WTC11 (cell line): ENCODE data around the gene HMGCS1. TPM values are rescaled to one million over a fixed set of nuclear protein-coding genes. Genes with fewer than 3 reads are reported as not detected.

Source experiments
- ATAC-seq: fragments of 200-7000 bp; cut with Tn5 transposase; 2 replicates; pipeline ENCODE4 v1.10.0; 2021; ENCODE audit warnings: mild to moderate bottlenecking, moderate library complexity
- CTCF ChIA-PET: fragments of 300-600 bp; sonication (Branson Sonifier 250); formaldehyde crosslinking; loops from one replicate; lab custom pipeline; 2021; ENCODE audit warnings: antibody characterized with exemption; lab: Charles Lee
- POLR2A ChIA-PET: fragments of 350-600 bp; sonication (Branson Sonifier 250); formaldehyde crosslinking; loops from one replicate; lab custom pipeline; 2021; ENCODE audit warnings: antibody characterized with exemption; lab: Charles Lee
- DNase-seq: peaks from one replicate; pipeline ENCODE4 v3.0.0; 2021; ENCODE audit warnings: low spot score
- H3K27ac Mint-ChIP-seq: 2 replicates; pipeline ENCODE4 v1.8.0; 2021; ENCODE audit warnings: mixed read lengths
- H3K27me3 Mint-ChIP-seq: 2 replicates; pipeline ENCODE4 v1.8.0; 2021; ENCODE audit warnings: low read depth, mild to moderate bottlenecking, moderate library complexity, mixed read lengths
- H3K36me3 Mint-ChIP-seq: 2 replicates; pipeline ENCODE4 v1.8.0; 2021; ENCODE audit warnings: mixed read lengths
- H3K4me1 Mint-ChIP-seq: 2 replicates; pipeline ENCODE4 v1.8.0; 2022; ENCODE audit warnings: mixed read lengths
- H3K4me3 Mint-ChIP-seq: 2 replicates; pipeline ENCODE4 v1.8.0; 2021; ENCODE audit warnings: mild to moderate bottlenecking, moderate library complexity, mixed read lengths
- H3K9me3 Mint-ChIP-seq: 2 replicates; pipeline ENCODE4 v1.8.0; 2021; ENCODE audit warnings: mixed read lengths
- JUN ChIP-seq: sonication (generic); formaldehyde crosslinking; IDR thresholded peaks from 2 replicates; pipeline ENCODE4 v1.8.0; 2023; ENCODE audit warnings: mild to moderate bottlenecking, missing genetic modification reagents
- MXD4 ChIP-seq: fragments of 250-450 bp; sonication (Bioruptor Pico); IDR thresholded peaks from 2 replicates; pipeline ENCODE4 v1.8.0; 2021; ENCODE audit warnings: mild to moderate bottlenecking, moderate library complexity, borderline replicate concordance
- MYBL2 ChIP-seq: sonication (generic); formaldehyde crosslinking; IDR thresholded peaks from 2 replicates; pipeline ENCODE4 v1.8.1; 2023; ENCODE audit warnings: mild to moderate bottlenecking, moderate library complexity, missing genetic modification reagents
- NFE2L1 ChIP-seq: sonication (generic); formaldehyde crosslinking; IDR thresholded peaks from 2 replicates; pipeline ENCODE4 v1.8.1; 2023; ENCODE audit warnings: missing genetic modification reagents
- NR2C2 ChIP-seq: sonication (generic); formaldehyde crosslinking; IDR thresholded peaks from 2 replicates; pipeline ENCODE4 v1.8.0; 2022; ENCODE audit warnings: mild to moderate bottlenecking, missing genetic modification reagents
- NR3C1 ChIP-seq: sonication (generic); formaldehyde crosslinking; conservative IDR thresholded peaks from 2 replicates; pipeline ENCODE4 v1.8.1; 2023; ENCODE audit warnings: low read depth, mild to moderate bottlenecking, missing genetic modification reagents
- ZNF423 ChIP-seq: fragments of 250-450 bp; sonication (Bioruptor Pico); IDR thresholded peaks from 2 replicates; pipeline ENCODE4 v2.1.2; 2022; ENCODE audit warnings: mild to moderate bottlenecking, moderate library complexity
- total RNA-seq: library from RNA; stranded (reverse); gene quantifications from 3 replicates; pipeline ENCODE4 v1.2.3, GENCODE V29; 2021
- TF ChIP-seq, protein P1 (sequence below): sonication (generic); formaldehyde crosslinking; conservative IDR thresholded peaks from 2 replicates; pipeline ENCODE4 v1.8.1; 2022; ENCODE audit warnings: mild to moderate bottlenecking, missing genetic modification reagents
- TF ChIP-seq, protein P2 (sequence below): sonication (generic); formaldehyde crosslinking; IDR thresholded peaks from 2 replicates; pipeline ENCODE4 v1.8.0; 2023; ENCODE audit warnings: missing genetic modification reagents
- TF ChIP-seq, protein P3 (sequence below): sonication (generic); formaldehyde crosslinking; IDR thresholded peaks from 2 replicates; pipeline ENCODE4 v1.8.0; 2022; ENCODE audit warnings: mild to moderate bottlenecking, missing genetic modification reagents
- TF ChIP-seq, protein P4 (sequence below): sonication (generic); formaldehyde crosslinking; IDR thresholded peaks from 2 replicates; pipeline ENCODE4 v1.8.1; 2023; ENCODE audit warnings: mild to moderate bottlenecking, missing genetic modification reagents, borderline replicate concordance
- TF ChIP-seq, protein P5 (sequence below): fragments of 250-450 bp; sonication (Bioruptor Pico); IDR thresholded peaks from 2 replicates; pipeline ENCODE4 v1.8.0; 2021; ENCODE audit warnings: mild to moderate bottlenecking
- TF ChIP-seq, protein P6 (sequence below): fragments of 250-450 bp; sonication (Bioruptor Pico); IDR thresholded peaks from 2 replicates; pipeline ENCODE4 v2.1.2; 2022; ENCODE audit warnings: mild to moderate bottlenecking, moderate library complexity
- TF ChIP-seq, protein P7 (sequence below): sonication (generic); formaldehyde crosslinking; conservative IDR thresholded peaks from 2 replicates; pipeline ENCODE4 v1.8.1; 2023; ENCODE audit warnings: mild to moderate bottlenecking, low read depth, missing genetic modification reagents, moderate library complexity

Gene HMGCS1
- total RNA-seq, 1 experiment from 2014 or later: 199 TPM

DNA sequence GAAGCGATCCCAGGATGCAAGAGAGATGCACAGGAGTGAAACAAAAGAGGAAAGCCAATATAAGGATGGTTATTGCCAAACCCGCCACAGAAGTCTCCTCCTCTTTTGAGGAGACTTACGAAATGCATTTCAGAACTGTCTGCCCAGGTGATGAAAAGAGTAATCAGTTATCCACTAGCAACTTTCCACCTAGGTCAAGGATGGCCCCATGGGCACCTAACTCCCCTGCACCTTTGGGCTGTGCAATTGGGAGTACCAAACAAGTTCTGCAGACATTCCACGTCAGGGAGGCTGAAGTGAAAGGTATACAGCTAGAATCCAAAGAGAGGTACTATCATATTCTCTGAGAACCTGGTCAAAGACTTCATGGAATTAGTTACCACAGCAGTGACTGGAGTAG lies 25.7 kb downstream of the HMGCS1 start:
- ChIA-PET CTCF (no interaction called here), POLR2A (no interaction called here)
- Mint-ChIP-seq H3K4me3 (no peak overlapping the region), H3K27me3 (no peaks in the 10 kb centered on the region), H3K27ac (peak overlapping the region; percentile 58), H3K4me1 (no peaks in the 10 kb centered on the region), H3K36me3 (peaks cover 35% of the 10 kb centered on the region), H3K9me3 (no peaks in the 10 kb centered on the region)
- TF ChIP-seq JUN (CRISPR knock-in tag) (no peak), MXD4 (CRISPR knock-in tag) (no peak), NR3C1 (CRISPR knock-in tag) (no peak)
- TF ChIP-seq, protein P1, sequence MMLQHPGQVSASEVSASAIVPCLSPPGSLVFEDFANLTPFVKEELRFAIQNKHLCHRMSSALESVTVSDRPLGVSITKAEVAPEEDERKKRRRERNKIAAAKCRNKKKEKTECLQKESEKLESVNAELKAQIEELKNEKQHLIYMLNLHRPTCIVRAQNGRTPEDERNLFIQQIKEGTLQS: no peak
- TF ChIP-seq, protein P2, sequence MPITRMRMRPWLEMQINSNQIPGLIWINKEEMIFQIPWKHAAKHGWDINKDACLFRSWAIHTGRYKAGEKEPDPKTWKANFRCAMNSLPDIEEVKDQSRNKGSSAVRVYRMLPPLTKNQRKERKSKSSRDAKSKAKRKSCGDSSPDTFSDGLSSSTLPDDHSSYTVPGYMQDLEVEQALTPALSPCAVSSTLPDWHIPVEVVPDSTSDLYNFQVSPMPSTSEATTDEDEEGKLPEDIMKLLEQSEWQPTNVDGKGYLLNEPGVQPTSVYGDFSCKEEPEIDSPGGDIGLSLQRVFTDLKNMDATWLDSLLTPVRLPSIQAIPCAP: no peak
- TF ChIP-seq, protein P3, sequence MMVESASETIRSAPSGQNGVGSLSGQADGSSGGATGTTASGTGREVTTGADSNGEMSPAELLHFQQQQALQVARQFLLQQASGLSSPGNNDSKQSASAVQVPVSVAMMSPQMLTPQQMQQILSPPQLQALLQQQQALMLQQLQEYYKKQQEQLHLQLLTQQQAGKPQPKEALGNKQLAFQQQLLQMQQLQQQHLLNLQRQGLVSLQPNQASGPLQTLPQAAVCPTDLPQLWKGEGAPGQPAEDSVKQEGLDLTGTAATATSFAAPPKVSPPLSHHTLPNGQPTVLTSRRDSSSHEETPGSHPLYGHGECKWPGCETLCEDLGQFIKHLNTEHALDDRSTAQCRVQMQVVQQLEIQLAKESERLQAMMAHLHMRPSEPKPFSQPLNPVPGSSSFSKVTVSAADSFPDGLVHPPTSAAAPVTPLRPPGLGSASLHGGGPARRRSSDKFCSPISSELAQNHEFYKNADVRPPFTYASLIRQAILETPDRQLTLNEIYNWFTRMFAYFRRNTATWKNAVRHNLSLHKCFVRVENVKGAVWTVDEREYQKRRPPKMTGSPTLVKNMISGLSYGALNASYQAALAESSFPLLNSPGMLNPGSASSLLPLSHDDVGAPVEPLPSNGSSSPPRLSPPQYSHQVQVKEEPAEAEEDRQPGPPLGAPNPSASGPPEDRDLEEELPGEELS (CRISPR knock-in tag): no peak
- TF ChIP-seq, protein P4, sequence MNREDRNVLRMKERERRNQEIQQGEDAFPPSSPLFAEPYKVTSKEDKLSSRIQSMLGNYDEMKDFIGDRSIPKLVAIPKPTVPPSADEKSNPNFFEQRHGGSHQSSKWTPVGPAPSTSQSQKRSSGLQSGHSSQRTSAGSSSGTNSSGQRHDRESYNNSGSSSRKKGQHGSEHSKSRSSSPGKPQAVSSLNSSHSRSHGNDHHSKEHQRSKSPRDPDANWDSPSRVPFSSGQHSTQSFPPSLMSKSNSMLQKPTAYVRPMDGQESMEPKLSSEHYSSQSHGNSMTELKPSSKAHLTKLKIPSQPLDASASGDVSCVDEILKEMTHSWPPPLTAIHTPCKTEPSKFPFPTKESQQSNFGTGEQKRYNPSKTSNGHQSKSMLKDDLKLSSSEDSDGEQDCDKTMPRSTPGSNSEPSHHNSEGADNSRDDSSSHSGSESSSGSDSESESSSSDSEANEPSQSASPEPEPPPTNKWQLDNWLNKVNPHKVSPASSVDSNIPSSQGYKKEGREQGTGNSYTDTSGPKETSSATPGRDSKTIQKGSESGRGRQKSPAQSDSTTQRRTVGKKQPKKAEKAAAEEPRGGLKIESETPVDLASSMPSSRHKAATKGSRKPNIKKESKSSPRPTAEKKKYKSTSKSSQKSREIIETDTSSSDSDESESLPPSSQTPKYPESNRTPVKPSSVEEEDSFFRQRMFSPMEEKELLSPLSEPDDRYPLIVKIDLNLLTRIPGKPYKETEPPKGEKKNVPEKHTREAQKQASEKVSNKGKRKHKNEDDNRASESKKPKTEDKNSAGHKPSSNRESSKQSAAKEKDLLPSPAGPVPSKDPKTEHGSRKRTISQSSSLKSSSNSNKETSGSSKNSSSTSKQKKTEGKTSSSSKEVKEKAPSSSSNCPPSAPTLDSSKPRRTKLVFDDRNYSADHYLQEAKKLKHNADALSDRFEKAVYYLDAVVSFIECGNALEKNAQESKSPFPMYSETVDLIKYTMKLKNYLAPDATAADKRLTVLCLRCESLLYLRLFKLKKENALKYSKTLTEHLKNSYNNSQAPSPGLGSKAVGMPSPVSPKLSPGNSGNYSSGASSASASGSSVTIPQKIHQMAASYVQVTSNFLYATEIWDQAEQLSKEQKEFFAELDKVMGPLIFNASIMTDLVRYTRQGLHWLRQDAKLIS (CRISPR knock-in tag): no peak
- ATAC-seq: no peak
- DNase-seq: no peak

DNA sequence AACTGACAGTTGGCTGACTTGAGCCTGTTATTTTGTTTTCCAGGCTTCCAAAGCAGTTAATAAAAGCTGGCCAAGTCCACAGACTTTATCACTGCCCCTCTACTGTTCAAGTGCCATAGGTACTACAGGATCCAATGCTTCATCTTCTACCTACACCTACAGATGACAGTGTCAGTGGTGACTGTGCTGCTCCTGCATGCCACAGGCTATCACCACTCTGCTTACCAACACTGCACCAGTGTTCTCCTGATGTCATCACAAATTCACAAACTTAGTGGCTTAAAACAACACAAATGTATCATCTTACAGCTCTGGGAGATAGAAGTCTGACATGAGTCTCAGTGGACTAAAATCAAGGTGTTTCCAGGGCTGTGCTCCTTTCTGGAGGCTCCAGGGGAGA lies 26.6 kb downstream of the HMGCS1 start:
- Mint-ChIP-seq H3K27me3 (no peaks in the 10 kb centered on the region), H3K36me3 (peaks cover 31% of the 10 kb centered on the region), H3K4me1 (no peaks in the 10 kb centered on the region), H3K27ac (peak overlapping the region; percentile 34; the same call in 1 of the 2 replicates), H3K9me3 (no peaks in the 10 kb centered on the region), H3K4me3 (no peak overlapping the region)
- CTCF ChIA-PET: no interaction called here
- ATAC-seq (peak; percentile 15; the same call in 1 of the 2 replicates), DNase-seq (no peak)
- POLR2A ChIA-PET: no interaction called here
- TF ChIP-seq ZNF423 (CRISPR knock-in tag) (no peak), NFE2L1 (CRISPR knock-in tag) (no peak), JUN (CRISPR knock-in tag) (no peak), NR2C2 (CRISPR knock-in tag) (no peak), MXD4 (CRISPR knock-in tag) (no peak), NR3C1 (CRISPR knock-in tag) (no peak)
- TF ChIP-seq, protein P5, sequence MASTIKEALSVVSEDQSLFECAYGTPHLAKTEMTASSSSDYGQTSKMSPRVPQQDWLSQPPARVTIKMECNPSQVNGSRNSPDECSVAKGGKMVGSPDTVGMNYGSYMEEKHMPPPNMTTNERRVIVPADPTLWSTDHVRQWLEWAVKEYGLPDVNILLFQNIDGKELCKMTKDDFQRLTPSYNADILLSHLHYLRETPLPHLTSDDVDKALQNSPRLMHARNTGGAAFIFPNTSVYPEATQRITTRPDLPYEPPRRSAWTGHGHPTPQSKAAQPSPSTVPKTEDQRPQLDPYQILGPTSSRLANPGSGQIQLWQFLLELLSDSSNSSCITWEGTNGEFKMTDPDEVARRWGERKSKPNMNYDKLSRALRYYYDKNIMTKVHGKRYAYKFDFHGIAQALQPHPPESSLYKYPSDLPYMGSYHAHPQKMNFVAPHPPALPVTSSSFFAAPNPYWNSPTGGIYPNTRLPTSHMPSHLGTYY (CRISPR knock-in tag): no peak

DNA sequence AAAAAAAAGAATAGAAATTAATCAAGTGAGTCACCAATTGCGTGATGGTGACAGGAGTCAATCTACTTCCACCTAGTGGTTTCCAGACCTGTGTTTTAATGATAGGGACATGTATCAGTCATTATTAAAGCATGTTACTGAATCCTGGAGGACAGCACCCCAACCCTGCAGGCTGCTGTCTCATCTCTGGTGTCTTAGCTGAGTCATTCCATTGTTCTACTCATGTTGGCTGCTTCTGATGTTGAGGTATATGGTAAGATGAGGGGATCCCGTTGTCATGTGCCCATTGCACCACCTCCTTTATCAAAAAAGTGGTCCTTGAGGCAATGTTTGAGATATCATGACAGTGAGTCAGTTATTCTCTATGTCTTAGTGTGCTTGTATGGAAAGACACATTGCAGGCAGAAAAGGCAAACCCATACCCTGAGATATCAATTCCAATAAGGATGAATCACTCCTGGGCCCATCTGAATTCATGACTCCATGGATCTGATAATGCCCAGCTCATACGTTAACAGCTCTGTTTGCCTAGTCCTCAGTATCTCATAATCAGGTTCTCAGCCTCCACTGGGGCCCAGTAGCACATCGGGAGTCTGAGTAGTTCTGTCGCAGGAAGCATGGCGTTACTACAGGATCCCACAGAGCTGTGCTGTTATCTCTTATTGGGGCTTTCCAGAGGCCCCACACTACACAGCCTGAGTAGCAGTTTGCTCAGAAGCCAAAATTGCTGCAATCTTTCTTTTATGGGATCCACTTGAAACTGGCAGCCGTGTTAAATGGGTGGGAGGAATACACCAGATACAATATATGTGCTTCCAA lies 31.2 kb downstream of the HMGCS1 start:
- POLR2A ChIA-PET: no interaction called here
- CTCF ChIA-PET: no interaction called here
- no peak overlapping the region for H3K27ac Mint-ChIP-seq
- DNase-seq (no peak), ATAC-seq (no peak)
- H3K4me1 Mint-ChIP-seq: no peaks in the 10 kb centered on the region
- no peaks in the 10 kb centered on the region for H3K36me3 Mint-ChIP-seq
- H3K4me3 Mint-ChIP-seq: no peak overlapping the region
- peaks cover 3% of the 10 kb centered on the region; the same call in 1 of the 2 replicates for H3K27me3 Mint-ChIP-seq
- no peaks in the 10 kb centered on the region for H3K9me3 Mint-ChIP-seq
- TF ChIP-seq, protein P6, sequence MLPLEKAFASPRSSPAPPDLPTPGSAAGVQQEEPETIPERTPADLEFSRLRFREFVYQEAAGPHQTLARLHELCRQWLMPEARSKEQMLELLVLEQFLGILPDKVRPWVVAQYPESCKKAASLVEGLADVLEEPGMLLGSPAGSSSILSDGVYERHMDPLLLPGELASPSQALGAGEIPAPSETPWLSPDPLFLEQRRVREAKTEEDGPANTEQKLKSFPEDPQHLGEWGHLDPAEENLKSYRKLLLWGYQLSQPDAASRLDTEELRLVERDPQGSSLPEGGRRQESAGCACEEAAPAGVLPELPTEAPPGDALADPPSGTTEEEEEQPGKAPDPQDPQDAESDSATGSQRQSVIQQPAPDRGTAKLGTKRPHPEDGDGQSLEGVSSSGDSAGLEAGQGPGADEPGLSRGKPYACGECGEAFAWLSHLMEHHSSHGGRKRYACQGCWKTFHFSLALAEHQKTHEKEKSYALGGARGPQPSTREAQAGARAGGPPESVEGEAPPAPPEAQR (CRISPR knock-in tag): no peak
- TF ChIP-seq, protein P7, sequence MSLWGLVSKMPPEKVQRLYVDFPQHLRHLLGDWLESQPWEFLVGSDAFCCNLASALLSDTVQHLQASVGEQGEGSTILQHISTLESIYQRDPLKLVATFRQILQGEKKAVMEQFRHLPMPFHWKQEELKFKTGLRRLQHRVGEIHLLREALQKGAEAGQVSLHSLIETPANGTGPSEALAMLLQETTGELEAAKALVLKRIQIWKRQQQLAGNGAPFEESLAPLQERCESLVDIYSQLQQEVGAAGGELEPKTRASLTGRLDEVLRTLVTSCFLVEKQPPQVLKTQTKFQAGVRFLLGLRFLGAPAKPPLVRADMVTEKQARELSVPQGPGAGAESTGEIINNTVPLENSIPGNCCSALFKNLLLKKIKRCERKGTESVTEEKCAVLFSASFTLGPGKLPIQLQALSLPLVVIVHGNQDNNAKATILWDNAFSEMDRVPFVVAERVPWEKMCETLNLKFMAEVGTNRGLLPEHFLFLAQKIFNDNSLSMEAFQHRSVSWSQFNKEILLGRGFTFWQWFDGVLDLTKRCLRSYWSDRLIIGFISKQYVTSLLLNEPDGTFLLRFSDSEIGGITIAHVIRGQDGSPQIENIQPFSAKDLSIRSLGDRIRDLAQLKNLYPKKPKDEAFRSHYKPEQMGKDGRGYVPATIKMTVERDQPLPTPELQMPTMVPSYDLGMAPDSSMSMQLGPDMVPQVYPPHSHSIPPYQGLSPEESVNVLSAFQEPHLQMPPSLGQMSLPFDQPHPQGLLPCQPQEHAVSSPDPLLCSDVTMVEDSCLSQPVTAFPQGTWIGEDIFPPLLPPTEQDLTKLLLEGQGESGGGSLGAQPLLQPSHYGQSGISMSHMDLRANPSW (CRISPR knock-in tag): no peak
- no peak for TF ChIP-seq MYBL2 (CRISPR knock-in tag)
